GM12873 (cell line): ENCODE results near the gene CTU1.

ENCODE experiments used
- TF ChIP-seq, protein P1 (sequence below): IDR thresholded peaks from 2 replicates; pipeline ENCODE4 v1.5.1; 2012; ENCODE audit warnings: low read depth, mild to moderate bottlenecking, moderate library complexity, low read length, control low read depth; ENCODE audit not compliant: insufficient read depth; ENCODE audit errors: missing control alignments

The CTU1 gene

DNA sequence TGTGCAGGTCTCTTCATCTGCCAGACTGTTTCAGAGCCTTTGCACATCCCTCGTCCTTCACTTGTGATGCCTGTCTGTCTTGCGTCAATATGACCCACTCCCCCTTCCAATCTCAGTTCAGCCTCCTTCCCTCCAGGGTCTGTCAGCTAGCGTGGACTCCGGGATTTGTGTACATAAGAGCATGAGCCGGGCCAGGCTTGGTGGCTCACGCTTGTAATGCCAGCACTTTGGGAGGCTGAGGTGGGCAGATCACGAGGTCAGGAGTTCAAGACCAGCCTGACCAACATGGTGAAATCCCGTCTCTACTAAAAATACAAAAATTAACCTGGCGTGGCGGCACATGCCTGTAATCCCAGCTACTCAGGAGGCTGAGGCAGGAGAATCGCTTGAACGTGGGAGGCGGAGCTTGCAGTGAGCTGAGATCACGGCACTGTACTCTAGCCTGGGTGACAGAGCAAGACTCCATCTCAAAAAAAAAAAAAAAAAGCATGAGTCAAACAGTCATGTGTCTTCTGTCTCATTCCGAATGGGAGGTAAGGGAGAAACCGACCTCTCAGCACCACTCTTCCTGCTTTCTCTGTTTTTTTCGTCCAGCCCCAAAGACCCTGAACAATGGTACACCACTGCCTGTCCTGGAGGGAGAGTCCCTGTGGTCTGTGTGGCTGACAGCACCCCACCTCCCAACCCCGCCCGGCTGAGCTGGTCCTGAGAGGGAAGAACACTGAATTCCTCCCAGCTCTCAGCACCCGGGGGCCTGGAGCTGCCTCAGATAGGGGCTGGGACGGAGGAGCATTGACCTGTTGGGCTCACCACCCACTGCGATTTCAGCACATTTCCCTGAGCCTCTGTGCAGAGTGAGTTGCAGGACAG lies 14.1 kb upstream of the CTU1 start:
- TF ChIP-seq, protein P1, sequence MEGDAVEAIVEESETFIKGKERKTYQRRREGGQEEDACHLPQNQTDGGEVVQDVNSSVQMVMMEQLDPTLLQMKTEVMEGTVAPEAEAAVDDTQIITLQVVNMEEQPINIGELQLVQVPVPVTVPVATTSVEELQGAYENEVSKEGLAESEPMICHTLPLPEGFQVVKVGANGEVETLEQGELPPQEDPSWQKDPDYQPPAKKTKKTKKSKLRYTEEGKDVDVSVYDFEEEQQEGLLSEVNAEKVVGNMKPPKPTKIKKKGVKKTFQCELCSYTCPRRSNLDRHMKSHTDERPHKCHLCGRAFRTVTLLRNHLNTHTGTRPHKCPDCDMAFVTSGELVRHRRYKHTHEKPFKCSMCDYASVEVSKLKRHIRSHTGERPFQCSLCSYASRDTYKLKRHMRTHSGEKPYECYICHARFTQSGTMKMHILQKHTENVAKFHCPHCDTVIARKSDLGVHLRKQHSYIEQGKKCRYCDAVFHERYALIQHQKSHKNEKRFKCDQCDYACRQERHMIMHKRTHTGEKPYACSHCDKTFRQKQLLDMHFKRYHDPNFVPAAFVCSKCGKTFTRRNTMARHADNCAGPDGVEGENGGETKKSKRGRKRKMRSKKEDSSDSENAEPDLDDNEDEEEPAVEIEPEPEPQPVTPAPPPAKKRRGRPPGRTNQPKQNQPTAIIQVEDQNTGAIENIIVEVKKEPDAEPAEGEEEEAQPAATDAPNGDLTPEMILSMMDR: no peak

DNA sequence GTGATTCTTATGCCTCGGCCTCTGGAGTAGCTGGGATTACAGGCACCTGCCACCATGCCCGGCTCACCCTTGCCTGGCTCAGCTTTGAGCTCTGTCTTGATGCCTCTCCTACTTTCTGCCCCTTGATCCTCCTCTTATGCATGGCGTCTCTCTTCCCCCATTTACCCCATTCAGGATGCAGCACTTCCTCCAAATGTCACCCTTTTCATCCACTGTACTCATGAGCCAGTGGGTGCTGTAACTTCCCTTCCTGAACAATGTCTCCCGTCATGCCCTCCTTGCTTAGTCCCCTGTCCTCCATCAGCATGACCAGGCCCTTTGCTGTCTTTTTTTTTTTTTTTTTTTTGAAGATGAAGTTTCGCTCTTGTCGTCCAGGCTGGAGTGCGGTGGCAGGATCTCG lies 13.0 kb upstream of the CTU1 start:
- TF ChIP-seq, protein P1: no peak

DNA sequence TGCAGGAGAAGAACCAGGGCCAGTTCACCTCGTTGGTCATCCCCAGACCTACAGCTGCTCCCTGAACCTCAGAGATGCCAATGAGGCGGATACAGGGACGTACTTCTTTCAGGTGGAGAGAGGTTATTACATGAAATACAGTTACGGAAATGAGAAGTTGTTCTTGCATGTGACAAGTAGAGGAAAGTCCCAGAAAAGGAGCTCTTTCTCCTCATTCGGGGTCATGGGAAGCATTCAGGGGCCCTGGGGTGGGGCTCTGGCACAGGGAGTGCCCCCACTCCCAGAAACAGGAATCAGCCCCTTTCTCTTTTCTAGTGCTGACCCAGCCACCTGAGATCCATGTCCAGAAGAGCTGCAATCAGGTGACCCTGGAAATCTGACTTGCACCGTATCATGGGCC lies 12.0 kb upstream of the CTU1 start:
- TF ChIP-seq, protein P1: no peak

DNA sequence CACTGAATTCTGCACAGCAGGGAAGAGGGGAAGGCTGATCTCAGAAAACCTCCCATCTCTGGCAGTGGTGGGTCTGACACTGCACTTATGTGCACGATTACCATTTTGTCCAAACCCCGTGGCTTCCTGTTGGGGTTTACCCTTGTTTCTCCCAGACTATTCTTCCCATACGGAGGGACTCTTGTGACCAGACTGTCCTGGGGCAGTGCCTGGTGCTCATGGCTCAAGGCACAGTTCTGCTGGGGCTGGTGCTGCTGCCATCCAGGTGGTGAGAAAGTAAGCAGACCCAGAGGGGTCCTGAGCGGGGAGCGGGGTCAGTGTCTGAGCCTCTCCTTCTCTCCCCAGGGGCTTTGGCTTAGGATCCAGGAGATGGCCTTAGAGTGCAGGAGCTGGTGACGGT lies 11.4 kb upstream of the CTU1 start:
- TF ChIP-seq, protein P1: no peak

DNA sequence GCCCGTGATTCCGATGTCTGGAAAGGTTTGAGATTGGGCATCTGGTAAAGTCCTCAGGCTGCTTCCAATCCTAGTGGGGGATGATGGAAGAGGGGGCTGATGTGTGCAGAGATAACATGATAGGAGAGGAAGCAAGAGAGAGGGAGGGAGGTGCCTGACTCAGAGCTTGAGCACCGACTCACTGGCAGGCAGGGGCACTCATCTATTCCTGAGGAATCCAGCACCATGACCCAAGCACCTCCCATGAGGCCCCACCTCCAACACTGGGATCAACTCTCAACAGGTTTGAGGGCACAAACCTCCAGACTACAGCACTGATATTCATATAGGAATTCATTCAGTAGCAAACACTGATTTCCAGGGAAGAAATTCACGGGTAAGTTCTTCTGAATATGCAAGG lies 10.9 kb upstream of the CTU1 start:
- TF ChIP-seq, protein P1: no peak

DNA sequence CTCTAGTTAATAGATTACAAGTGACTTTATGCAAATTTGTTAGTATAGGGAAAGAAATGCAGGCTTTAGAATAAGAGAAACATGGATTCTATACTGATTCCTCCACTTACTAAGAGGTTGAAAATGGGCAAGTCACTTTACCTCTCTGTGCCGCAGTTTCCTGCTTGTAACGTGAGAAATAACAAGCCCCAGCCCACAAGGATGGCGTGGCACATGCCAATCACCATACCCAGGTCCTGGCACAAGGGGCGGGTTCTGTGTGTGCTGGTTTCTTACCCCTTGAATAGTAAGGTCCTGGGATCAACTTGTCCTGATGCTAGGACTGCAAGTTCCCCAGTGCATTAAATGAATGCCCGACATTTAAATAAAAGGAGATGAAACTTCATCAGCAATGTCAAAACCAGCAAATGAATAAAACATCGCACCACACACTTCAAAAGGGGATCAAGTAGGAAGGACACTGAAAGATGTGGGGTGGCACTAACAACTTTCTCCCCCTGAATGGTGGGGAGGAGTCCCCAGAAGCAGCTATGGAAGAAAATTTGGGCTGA lies 8.6 kb upstream of the CTU1 start:
- TF ChIP-seq, protein P1: no peak

DNA sequence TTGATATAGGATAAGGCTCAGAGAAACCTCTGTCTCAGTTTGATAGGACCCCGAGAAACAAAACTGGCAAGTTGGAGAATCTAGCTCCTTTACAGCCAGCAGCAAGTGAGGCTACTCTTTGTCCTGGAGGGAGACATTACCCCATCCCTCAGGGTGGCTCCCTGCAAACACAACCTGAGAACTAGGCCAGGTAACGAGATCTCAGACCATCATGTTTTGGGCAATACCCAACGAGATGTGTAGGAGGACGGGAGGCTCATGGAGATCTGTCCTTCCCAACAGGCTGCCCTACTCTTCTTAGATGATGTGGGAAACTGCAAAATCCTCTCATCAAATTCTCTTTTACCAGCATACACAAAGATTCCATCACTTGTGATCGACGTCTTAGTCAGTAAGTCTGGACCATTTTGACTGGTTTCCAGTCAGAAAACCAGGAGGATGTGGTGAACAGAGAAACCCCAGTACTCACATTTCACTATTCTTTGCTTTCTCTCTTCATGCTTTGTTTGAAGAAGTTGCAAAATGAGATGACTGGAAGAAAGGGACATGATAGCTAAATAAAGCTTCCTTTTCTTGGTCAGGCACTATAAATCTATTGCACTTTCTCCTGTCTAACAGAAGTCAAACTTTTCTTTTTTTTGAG lies 6.0 kb upstream of the CTU1 start:
- TF ChIP-seq, protein P1: no peak
